MM.1S (cell line): ENCODE measurements around the gene RFX6.

Experiments
- EZH2 ChIP-seq: fragments of 300-600 bp; sonication (generic); optimal IDR thresholded peaks from 2 replicates; pipeline ENCODE3; 2017; ENCODE audit warnings: low read depth, mild to moderate bottlenecking, antibody characterized with exemption, low read length, mixed read lengths
- TF ChIP-seq, protein P1 (sequence below): fragments of 300-600 bp; sonication (generic); IDR thresholded peaks from 2 replicates; pipeline ENCODE4 v1.5.1; 2016; ENCODE audit warnings: antibody characterized with exemption, low read length, mixed read lengths

DNA sequence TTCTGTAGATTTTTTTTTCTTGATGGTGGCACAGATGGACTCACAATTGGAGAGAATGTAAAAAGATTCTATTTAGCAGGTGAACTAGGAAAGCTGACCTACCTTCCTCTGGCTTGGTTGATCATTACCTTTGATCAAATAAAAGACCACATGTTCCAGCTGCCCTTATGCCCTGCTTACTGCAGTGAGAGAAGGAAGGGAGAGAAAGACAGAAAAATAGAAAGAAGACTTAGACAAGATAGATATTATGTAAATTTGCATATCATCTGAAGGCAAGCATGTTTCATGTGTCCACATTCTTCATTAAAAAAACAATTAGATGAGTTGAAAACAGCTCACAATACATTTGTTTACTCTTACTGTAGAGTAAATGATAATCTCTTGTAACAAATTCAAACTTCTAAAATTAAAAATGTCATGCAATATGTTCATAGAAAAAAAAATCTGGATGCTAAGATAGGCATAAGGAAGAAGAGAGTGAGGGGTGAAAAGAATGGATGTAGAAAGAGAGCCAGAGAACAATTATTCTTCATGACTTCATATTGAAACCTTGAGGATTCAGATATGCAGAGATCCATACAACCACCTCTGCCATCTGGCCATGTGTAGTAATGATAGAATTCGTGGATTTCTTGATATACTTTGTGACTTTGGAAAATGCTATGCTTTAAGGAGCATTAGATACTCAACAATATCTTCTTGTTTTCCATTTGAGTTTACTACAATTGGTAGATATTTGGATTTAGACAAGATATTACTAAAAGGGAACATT lies 71.7 kb downstream of the RFX6 start:
- TF ChIP-seq, protein P1, sequence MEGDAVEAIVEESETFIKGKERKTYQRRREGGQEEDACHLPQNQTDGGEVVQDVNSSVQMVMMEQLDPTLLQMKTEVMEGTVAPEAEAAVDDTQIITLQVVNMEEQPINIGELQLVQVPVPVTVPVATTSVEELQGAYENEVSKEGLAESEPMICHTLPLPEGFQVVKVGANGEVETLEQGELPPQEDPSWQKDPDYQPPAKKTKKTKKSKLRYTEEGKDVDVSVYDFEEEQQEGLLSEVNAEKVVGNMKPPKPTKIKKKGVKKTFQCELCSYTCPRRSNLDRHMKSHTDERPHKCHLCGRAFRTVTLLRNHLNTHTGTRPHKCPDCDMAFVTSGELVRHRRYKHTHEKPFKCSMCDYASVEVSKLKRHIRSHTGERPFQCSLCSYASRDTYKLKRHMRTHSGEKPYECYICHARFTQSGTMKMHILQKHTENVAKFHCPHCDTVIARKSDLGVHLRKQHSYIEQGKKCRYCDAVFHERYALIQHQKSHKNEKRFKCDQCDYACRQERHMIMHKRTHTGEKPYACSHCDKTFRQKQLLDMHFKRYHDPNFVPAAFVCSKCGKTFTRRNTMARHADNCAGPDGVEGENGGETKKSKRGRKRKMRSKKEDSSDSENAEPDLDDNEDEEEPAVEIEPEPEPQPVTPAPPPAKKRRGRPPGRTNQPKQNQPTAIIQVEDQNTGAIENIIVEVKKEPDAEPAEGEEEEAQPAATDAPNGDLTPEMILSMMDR = no peak
- TF ChIP-seq EZH2 = no peak
